Natural killer cell (primary cell): ENCODE results near the gene ITPR1. TPM values are rescaled to one million over a fixed set of nuclear protein-coding genes. Genes with fewer than 3 reads are reported as not detected.
A peak's percentile ranks its signal among the peaks of the same experiment; 100 is the strongest.

Experiments
- ATAC-seq, 3 donors: fragments of 150-1000 bp in 2 of 3; fragments of 200-7000 bp in 1 of 3; cut with Tn5 transposase; 1 replicate in 1 of 3; 2 replicates in 2 of 3; pipeline ENCODE4 v1.10.0; 2021; ENCODE audit warnings: mild to moderate bottlenecking in 2 of 3, moderate library complexity in 2 of 3
- DNase-seq, 2 donors: peaks; one replicate each; pipeline versions ENCODE4 v3.0.0 to v3.0.0-alpha.2; 2013 to 2021; ENCODE audit warnings: mixed read lengths in 1 of 2
- H3K27ac ChIP-seq: one replicate; pipeline ENCODE4 v1.5.1; 2013; ENCODE audit warnings: mild to moderate bottlenecking, low read length
- H3K27me3 ChIP-seq: one replicate; pipeline ENCODE4 v1.6.1; 2013; ENCODE audit warnings: low read length; ENCODE audit not compliant: control insufficient read depth, insufficient read depth
- H3K36me3 ChIP-seq: one replicate; pipeline ENCODE4 v1.6.1; 2013; ENCODE audit warnings: low read length; ENCODE audit not compliant: control insufficient read depth, insufficient read depth
- H3K4me1 ChIP-seq: one replicate; pipeline ENCODE4 v1.6.1; 2013; ENCODE audit warnings: low read length; ENCODE audit not compliant: control insufficient read depth, insufficient read depth
- H3K4me3 ChIP-seq: one replicate; pipeline ENCODE4 v1.5.1; 2013; ENCODE audit warnings: low read length
- H3K9me3 ChIP-seq: one replicate; pipeline ENCODE4 v1.6.1; 2013; ENCODE audit warnings: low read length; ENCODE audit not compliant: control insufficient read depth, insufficient read depth
- H3K27ac Mint-ChIP-seq, 2 donors: one replicate each; pipeline ENCODE4 v1.8.0; 2022; ENCODE audit warnings: mild to moderate bottlenecking in 2 of 2, mixed read lengths in 2 of 2, moderate library complexity in 1 of 2
- H3K27me3 Mint-ChIP-seq, 2 donors: one replicate each; pipeline ENCODE4 v1.8.0; 2022; ENCODE audit warnings: low read depth in 2 of 2, mixed read lengths in 2 of 2
- H3K36me3 Mint-ChIP-seq: one replicate; pipeline ENCODE4 v1.8.0; 2022; ENCODE audit warnings: mixed read lengths
- H3K4me1 Mint-ChIP-seq, 2 donors: one replicate each; pipeline ENCODE4 v1.8.0; 2022; ENCODE audit warnings: mixed read lengths in 2 of 2
- H3K4me3 Mint-ChIP-seq: one replicate; pipeline ENCODE4 v1.8.0; 2022; ENCODE audit warnings: mild to moderate bottlenecking, moderate library complexity, mixed read lengths
- H3K9me3 Mint-ChIP-seq, 2 donors: one replicate each; pipeline ENCODE4 v1.8.0; 2022; ENCODE audit warnings: mixed read lengths in 2 of 2
- WGBS: methylation state at CpG from one replicate; pipeline ENCODE4 v1.1.7; 2013; ENCODE audit warnings: missing lambda C conversion rate; ENCODE audit not compliant: insufficient coverage; 5-methylcytosine and 5-hydroxymethylcytosine counted together
- intact Hi-C: fragments of 100-400 bp; cut with micrococcal nuclease; formaldehyde crosslinking; loops from one replicate; pipeline ENCODE4 v1.14.2; 2022
- total RNA-seq, 4 donors: library from RNA; stranded (reverse); fragments of 120-200 nt in 1 of 4; gene quantifications; one replicate each; pipeline versions ENCODE4 v1.2.3 to v1.2.4, GENCODE V29; 2013 to 2022
- TF ChIP-seq, protein P1 (sequence below): fragments of 200-600 bp; IDR thresholded peaks from one replicate; pipeline ENCODE4 v1.8.0; 2022; ENCODE audit warnings: antibody characterized with exemption

Gene ITPR1
- total RNA-seq, 3 donors from 2014 or later (not counting 1 experiment from before 2014, with no cell fraction given) = 86.7 to 123 (median 94.8) TPM

DNA sequence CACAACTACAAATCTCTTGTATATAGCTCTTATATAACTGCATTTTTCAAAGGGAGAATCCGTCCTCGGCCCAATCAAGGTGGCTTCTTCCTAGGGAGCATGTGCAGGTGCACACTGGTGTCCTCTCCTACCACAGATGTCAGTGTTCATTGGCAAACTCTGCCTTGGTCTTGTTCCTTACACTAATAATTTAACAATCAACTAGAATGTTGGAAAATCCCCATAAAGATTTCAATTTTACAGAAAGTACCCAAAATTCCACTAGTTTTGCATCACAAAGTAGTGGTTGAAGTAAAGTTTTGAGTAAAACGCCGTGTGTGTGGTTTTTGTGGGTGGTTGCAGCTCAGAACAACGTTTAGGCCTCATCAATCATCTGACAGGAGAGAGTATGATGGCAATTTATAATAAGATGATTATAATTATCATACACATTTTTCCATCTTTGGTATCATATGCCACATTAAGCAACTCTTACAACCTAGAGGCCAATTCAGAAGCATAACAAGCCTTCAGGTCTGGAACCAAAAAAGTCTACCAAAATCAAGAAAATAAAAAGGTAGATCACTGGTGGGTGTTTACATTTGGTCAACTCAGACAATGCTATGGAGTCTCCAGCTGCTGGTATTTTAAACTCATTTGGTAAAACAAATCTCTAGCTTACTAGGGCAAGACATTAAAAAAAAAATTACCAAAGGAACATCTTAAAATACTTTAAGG is 357.2 kb downstream of the ITPR1 start:
- Mint-ChIP-seq H3K4me1 (peaks cover 73 to 76% of the 10 kb centered on the region in 2 donors), H3K27me3 (no peaks in the 10 kb centered on the region), H3K36me3 (no peaks in the 10 kb centered on the region), H3K9me3 (no peaks in the 10 kb centered on the region), H3K27ac (peak overlapping the region; percentile 79 to 96), H3K4me3 (peak overlapping the region; percentile 42)
- H3K36me3 ChIP-seq = no peaks in the 10 kb centered on the region
- no peaks in the 10 kb centered on the region for H3K9me3 ChIP-seq
- TF ChIP-seq, protein P1, sequence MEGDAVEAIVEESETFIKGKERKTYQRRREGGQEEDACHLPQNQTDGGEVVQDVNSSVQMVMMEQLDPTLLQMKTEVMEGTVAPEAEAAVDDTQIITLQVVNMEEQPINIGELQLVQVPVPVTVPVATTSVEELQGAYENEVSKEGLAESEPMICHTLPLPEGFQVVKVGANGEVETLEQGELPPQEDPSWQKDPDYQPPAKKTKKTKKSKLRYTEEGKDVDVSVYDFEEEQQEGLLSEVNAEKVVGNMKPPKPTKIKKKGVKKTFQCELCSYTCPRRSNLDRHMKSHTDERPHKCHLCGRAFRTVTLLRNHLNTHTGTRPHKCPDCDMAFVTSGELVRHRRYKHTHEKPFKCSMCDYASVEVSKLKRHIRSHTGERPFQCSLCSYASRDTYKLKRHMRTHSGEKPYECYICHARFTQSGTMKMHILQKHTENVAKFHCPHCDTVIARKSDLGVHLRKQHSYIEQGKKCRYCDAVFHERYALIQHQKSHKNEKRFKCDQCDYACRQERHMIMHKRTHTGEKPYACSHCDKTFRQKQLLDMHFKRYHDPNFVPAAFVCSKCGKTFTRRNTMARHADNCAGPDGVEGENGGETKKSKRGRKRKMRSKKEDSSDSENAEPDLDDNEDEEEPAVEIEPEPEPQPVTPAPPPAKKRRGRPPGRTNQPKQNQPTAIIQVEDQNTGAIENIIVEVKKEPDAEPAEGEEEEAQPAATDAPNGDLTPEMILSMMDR = no peak
- WGBS = 37% methylated on average over 4 of the region's 5 CpGs
- ATAC-seq (peak; percentile 25 to 51 (median 27)), DNase-seq (peak in 1 of 2 donors; percentile 83)
- intact Hi-C loops = loop anchor here (1.0 kb wide), 1 partner anchor 58 kb away; no protein-coding TSS in a partner anchor
- peaks cover 41% of the 10 kb centered on the region for H3K4me1 ChIP-seq
- H3K27me3 ChIP-seq = no peaks in the 10 kb centered on the region
- no peak overlapping the region for H3K4me3 ChIP-seq
- H3K27ac ChIP-seq = peak overlapping the region; percentile 98

DNA sequence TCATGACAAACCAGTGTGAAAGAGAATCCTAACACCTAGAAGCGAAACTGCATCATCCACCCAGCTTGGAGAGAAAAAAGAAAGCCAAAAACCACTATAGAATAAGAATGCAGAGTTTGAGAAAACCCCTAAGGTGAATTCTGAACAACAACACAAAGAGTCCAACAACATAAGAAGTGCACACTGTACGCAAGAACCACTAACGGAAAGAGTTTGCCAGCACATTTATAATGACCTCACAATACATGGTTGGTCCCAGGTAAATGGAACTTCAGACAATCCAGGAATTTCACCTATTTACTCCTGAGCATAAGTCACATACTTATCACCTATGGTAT is 357.7 kb downstream of the ITPR1 start:
- no peaks in the 10 kb centered on the region for H3K36me3 ChIP-seq
- peaks cover 0 to 2% of the 10 kb centered on the region in 2 donors for H3K9me3 Mint-ChIP-seq
- H3K4me3 ChIP-seq = no peak overlapping the region
- 18% methylated on average over 3 of the region's 3 CpGs for WGBS
- DNase-seq (peak in 1 of 2 donors; percentile 84), ATAC-seq (peak; percentile 82 to 86 (median 83))
- H3K4me1 ChIP-seq = peaks cover 39% of the 10 kb centered on the region
- H3K4me3 Mint-ChIP-seq = peak overlapping the region; percentile 42
- TF ChIP-seq, protein P1 = no peak
- H3K9me3 ChIP-seq = no peaks in the 10 kb centered on the region
- no peaks in the 10 kb centered on the region for H3K27me3 ChIP-seq
- H3K27me3 Mint-ChIP-seq = no peaks in the 10 kb centered on the region
- H3K27ac Mint-ChIP-seq = peak overlapping the region; percentile 79 to 96
- no peaks in the 10 kb centered on the region for H3K36me3 Mint-ChIP-seq
- peak overlapping the region; percentile 98 for H3K27ac ChIP-seq
- H3K4me1 Mint-ChIP-seq = peaks cover 72 to 75% of the 10 kb centered on the region in 2 donors
- intact Hi-C loops = loop anchor here (1.0 kb wide), 5 partner anchors 20 to 126 kb away; no protein-coding TSS in a partner anchor

DNA sequence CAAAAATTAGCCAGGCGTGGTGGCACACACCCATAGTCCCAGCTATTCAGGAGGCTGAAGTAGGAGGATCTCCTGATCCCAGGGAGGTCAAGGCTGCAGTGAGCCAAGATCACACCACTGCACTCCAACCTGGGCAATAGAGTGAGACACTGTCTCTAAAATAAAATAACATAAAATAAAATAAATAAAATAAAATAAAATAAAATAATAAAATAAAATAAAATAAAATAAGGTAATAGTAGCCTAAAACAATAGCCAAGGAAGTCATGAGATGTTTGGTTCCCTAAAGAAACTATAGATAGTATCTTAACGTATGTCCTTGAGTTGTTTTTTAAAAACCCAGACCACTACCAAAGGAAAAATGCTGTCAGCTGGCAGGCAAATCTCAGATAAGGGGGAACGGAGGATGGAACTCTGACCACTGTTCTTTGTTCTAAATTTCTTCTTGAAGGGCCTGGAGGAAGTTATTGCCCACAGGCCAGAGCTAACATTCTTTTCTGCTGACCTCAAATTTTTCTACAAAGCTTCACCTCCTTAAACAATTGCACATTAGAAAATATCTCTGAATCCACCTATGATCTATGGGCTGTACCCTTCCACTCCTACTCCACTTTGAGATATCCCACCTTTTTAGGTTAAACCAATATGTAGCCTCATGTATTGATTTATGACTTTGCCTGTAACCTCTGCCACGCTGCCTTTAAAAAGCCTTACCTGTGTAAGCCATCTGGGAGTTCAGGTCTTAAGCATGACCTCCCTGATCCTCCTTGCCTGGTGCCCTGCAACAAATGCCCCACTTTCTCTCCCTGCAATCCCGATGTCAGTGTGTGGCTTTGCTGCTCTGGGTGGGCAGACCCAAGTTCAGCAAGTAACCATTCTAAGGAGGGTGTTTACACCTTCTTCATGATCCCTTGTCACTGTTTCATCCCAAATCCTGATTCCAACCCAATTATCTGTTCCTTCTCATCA is 359.9 kb downstream of the ITPR1 start:
- H3K27me3 Mint-ChIP-seq = no peaks in the 10 kb centered on the region
- intact Hi-C loops = no loop called here
- H3K4me3 Mint-ChIP-seq = peak overlapping the region; percentile 49
- WGBS = 63% methylated on average over 4 of the region's 5 CpGs
- no peak overlapping the region for H3K4me3 ChIP-seq
- no peaks in the 10 kb centered on the region for H3K9me3 ChIP-seq
- peaks cover 60 to 68% of the 10 kb centered on the region in 2 donors for H3K4me1 Mint-ChIP-seq
- H3K36me3 ChIP-seq = no peaks in the 10 kb centered on the region
- peaks cover 39% of the 10 kb centered on the region for H3K4me1 ChIP-seq
- DNase-seq (no peak), ATAC-seq (no peak)
- H3K27me3 ChIP-seq = no peaks in the 10 kb centered on the region
- no peaks in the 10 kb centered on the region for H3K36me3 Mint-ChIP-seq
- TF ChIP-seq, protein P1 = no peak
- H3K27ac Mint-ChIP-seq = peak overlapping the region; percentile 79 to 96
- H3K27ac ChIP-seq = peak overlapping the region; percentile 51
- H3K9me3 Mint-ChIP-seq = peaks cover 0 to 2% of the 10 kb centered on the region in 2 donors
